Endometrium (tissue), 2 donors: Measurements from ENCODE around the gene LIMA1.
A peak's percentile ranks its signal among the peaks of the same experiment; 100 is the strongest.

Source experiments
- FAIRE-seq: peaks from 2 replicates; lab custom pipeline; 2012; peaks lifted over from hg19 to GRCh38; lab: Jason Lieb, UNC
- donor health status: control.
- donor health status: control.

Gene LIMA1

DNA sequence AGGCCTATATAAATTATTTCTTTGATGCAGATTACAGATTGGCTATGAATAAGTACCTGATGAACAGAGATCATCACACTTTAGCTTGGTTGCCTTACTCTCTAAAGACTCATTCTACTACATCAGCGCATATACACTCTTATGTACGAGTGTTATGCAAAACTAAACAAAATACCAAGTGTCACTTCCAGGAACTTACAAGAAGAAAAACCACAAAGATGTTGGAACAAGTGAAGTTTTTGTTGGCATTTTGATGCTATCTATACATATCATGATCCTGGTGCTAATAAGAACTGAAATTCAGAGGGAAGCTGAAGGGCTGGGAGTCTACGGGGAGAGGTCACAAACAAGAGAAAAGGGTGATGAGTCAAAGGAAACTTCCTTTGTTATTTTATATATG is 68.3 kb downstream of the LIMA1 start:
- FAIRE-seq: no peak

DNA sequence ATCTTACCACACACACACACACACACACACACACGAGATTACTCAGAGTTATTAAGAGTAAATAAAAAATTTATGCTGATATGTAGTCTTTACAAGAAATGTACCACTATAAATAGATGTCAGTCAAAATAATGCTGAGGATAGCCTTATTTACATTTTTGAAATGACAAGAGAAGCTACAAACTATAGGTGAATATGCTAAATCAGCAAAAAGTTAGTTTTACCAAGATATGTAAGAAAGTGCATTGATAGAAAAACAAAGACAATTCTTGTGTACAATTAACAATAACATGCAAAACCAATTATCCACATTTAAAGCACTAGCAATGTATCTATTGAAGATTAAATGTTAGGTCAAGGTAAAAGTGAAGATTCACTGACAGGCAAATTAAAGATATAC is 69.3 kb downstream of the LIMA1 start:
- no peak for FAIRE-seq

DNA sequence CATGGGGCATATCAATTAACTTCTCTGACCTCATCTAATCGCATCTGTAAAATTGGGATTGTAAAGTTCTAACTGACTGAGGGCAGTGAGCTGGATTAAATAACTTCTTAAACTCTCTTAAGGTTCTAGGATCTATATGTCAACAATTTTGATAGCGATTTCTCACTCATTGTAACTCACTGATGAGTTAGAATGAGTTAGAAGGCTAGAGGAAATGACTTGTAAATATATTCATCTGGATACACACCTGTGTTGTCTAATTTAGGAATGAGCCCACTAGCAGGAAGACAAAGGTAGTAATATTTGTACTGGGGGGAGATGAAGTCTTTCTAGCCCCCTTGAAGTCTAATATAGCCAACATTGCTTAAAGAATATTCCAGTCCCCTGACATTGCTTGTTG is 69.9 kb downstream of the LIMA1 start:
- no peak for FAIRE-seq

DNA sequence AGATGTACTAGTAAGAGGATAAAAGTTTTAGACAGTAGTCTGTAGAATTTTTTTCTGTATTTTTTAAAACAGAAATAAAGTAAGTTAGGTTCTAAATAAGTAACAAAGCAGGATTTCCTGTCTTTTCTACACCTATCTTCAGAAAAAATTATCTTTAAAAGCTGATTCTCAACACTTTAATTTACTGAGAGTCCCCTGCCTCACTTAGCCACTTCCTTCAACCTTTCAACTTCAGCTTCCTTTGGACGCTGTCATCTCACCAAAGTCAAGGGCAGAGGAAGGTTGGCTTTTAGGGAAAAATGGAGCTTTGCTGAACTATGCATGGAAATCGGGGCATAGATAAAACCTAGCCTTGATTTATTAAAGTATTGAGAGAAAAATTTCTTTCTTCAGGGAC is 71.3 kb downstream of the LIMA1 start:
- no peak for FAIRE-seq

DNA sequence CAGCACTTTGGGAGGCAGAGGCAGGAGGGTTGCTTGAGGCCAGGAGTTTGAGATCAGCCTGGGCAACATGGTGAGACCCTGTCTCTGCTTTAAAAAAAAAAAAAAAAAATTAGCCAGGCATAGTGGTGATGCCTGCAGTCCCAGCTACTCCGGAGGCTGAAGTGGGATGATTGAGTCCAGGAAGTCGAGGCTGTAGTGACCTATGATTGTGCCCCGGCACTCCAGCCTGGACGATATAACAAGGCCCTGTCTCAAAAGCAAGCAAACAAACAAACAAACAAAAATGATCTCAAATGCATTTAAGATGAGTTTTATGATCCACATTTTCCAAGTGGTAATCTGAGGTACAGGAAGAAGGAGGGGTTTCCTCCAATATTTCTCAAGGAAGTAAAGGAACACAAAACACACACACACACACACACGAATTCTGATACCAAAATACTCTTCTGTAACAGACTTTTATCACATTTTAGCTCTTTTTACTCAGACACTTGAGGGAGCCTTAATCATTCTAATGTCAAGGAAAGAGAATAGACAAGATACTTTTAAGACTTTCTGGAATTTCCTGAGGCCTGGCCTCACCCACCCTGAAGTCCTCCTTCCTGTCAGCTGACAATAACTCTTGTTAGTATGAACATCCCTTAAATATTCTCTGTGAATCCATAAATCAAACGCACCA is 71.8 kb downstream of the LIMA1 start:
- FAIRE-seq: no peak

DNA sequence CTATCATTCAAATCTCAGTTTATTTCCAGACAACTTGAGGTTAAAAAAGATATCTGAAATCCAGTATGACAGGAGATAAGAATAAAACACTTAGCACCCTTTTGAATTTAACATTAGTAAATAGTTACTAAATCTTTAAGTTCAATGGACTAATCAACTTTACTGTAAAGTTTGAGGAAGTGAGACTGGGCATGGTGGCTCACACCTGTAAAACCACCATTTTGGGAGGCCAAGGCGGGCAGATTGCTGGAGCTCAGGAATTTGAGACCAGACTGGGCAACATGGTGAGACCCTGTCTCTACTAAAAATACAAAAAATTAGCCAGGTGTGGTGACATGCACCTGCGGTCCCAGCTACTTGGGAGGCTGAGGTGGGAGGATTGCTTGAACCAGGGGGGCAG is 75.9 kb downstream of the LIMA1 start:
- FAIRE-seq: no peak

DNA sequence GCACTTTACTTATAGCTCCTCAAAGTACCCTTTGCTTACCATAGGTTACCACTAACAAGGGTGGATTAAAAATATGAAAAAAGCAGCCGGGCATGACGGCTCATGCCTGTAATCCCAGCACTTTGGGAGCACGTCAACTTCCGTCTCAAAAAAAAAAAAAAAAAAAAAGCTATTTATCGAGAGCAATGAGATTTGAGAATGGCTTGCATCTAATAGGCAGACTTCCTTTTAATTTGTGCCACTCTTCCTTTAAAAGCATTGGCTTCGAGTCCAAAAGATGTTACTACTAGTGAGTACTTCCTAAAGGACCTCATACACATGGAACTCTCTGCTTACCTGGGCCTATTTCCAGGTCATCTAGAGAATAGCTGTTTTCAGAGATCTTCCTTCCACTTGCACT is 77.7 kb downstream of the LIMA1 start:
- FAIRE-seq: no peak

DNA sequence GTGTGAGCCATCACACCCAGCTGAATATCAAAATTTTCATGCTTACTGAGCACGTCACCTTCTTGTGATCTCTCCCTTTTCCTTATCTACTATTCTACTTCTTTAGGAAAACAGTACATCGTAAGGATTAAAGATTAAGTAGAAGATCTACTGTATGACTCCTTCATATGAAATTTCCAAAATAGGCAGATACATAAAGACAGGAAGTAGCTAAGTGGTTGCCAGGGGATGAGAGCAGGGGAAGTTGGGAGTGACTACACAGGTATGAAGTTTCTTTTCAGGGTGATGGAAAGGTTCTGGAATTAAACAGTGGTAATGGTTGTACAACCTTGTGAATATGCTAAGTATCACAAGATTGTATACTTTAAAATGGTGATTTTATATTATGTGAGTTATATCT is 79.6 kb downstream of the LIMA1 start:
- no peak for FAIRE-seq

DNA sequence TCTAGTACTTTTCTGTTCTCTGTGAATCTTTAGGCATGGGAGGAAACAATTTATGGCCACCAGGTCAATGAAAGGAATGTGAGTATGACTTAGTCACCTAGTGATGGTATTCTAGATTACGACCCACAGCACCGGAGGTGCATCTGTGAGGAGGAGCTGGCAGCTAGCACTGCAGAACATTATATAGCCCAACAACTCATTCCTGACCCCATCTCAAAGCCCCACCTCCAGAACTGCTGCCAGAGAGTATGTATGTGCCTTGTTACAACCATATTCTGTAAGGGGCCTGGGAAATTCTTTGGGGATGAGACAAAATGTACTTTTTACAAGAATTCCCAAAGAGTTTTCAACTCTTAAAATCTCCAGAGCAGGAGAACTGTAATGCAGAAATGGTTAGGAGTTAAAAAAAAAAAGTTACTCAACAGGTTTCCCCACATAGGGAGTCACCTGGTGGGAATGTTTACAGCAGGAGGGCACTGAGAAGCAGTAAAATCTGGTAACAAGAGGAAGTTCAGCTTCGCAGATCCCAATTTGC is 81.3 kb downstream of the LIMA1 start:
- FAIRE-seq: no peak

DNA sequence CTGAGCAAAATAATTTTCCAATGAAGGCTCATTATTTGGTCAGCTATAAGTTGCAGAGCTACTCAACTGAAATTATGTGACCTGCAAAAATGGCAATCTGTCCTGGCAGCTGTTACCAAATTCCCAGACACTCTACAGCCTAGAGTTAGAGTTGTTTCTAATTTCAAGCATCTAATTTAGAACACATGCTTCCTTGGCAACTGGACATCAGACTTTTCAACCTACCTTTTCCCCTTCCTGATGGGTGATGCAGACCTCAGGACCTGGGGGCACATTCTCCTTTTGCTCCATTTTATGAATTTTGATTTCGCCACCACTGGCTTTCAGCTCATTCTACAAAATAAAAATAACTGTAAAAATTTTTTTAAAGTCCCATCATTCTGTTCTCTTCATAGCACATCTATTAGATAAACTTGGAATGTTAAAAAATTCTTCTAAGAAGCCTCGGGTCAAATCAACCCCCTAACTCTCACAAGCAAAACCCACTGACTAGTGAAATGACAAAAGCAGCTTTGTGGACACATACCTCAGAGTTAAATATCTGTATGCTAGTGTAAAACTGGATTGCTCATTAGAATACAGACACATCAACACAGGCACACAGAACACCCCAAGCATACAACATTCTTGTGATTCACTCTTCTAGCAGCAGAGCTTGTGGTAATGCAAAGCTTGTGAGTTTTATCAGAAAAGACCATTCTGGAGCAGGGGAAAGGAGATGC is 82.6 kb downstream of the LIMA1 start:
- peak; percentile 33 for FAIRE-seq

DNA sequence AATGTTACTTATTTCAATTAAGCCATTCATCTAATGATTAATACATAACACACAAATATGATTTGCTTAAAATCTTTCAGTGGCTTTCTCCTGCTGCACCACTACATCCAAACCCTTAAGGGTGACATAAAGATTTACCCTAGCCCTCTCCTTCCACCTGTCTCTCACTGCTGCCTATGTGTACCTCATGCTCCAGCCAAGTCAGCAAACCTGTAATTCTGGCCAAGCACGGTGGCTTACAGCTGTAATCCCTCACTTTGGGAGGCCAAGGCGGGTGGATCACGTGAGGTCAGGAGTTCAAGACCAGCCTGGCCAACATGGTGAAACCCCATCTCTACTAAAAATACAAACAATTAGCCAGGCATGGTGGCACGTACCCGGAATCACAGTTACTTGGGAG is 84.5 kb downstream of the LIMA1 start:
- FAIRE-seq: no peak

DNA sequence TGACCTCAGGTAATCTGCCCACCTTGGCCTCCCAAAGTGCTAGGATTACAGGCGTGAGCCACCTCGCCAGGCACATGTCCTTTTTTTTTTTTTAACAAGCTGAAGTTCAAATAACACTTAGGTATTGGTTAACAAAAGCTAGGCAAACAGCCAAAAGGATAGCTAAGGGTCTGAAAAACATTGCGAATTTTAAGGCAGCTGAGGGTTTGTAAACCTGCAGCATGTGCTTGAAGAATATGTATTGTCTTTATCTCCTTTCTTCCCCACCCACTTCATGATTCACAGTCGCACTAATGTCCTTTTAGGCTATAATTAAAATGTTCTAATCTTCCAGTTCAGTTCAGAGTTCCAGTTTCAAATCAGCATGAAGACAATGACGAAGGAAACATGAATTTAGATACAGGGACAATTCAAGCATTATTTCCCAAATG is 86.0 kb downstream of the LIMA1 start:
- FAIRE-seq: no peak

DNA sequence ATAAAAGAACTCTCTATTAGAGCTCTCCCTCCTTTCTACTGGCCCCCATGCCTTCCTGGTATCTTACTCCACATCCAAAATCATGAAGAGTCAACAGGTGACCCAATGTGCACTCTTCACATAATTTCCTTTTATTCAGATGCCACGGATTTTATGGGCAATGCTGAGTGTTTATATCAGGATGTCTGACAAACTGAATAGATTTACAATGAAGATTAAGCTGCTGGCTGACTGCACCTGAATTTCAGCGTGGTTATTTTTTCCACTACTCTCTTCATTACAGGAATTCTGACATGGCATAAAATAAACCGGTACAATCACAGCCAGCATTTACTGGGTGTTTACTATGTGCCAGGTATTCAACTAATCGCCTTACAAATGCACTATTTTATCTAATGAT is 86.8 kb downstream of the LIMA1 start:
- FAIRE-seq: no peak

DNA sequence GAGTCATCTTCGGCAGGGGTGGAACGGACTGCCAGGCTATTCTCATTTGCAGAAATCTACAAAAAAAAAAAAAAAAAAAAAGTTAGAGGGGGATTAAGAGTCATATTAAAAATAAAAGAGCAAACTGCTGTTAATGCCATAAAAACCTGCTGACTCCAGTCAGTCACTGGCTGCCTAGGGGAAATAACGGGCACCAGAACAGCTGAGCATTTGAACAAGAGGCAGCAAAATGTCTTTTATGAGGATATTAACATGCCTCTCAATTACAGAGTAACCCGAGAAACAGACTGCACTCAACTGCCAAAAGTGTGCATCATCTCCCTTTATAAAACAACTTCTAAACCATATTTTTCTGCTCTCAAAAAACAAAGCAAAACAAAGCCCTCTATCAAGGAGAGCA is 87.5 kb downstream of the LIMA1 start:
- no peak for FAIRE-seq

DNA sequence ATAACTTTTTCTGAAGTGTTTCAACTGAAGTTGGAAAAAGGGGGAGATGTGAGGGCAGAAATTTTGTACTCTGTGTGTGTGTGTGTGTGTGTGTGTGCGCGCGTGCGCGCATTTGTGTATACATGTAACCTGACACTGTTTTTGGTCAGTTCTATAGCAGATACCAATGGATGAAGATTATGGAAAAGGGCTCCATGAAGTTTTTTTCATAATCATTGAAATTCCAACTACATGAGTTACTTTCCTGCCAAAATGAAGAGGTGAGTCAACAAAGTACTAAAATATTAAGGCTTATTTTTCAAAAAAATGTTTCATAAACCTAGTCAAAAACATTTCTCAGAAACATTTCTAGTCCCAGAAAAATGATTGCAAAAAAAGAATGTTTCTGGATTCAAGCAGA is 90.4 kb downstream of the LIMA1 start:
- FAIRE-seq: no peak

DNA sequence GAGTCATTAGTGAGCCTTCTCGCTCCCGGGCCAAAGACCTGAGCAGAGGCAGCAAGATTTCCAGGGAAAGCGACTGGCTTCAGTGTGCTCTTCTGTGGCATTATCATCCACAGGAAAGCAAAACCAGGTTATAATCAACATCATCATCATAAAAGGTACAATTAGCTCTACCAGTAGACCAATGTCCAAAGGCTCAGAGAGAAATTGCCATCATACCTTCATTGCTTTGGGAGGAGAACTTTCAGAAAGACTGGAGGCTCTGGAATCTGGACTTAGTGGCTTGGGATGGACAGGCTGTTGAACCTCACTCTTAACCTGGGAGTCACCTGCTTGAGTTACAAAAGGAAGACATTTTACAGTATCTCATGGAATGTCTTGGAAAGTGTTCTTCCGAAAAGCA is 91.1 kb downstream of the LIMA1 start:
- no peak for FAIRE-seq

DNA sequence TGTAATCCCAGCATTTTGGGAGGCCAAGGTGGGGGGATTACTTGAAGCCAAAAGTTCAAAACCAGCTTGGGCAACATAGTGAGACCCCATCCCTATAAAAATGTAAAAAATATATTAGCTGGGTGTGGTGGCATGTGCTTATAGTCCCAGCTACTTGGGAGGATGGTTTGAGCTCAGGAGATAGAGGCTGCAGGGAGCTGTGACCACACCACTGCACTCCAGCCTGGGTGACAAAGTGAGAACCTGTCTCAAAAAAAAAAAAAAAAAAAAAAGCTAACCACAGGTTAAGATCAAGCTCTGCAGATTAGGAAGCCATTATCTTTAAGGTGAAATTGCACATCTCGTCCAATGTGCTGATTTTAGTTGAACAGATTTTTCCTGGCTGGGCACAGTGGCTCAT is 92.5 kb downstream of the LIMA1 start:
- no peak for FAIRE-seq

DNA sequence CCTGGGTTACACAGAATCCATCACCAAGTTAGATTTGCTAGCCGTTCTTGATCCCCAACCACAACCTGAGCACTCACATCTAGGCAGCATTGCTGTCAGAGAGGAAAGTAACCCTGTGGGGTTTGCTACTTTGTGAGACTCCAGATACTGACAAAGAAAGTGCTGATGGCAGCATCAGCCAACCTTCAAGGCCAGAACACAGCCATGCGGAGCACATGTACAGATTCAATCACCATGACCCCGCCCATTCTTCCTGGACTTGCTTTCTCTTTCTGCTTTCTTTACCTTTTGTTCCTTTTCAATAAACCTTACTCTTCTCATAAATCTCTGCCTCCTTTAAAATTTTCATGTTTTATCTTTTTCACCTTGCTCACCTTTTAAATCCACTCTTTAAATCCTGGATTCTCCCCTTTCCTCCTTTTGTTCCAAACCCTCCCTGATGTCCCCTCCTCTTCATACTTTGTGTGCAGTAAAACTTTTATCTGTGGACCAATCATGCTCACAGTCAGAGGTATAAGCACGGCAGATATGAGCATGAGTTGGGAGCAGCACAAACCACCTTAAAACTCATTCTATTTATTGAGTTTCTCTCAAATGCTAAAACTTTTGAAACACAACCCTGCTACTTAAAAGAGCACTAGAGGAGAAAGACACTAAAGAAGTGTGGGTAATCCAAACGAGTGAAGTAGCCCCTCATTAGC is 94.3 kb downstream of the LIMA1 start:
- no peak for FAIRE-seq

DNA sequence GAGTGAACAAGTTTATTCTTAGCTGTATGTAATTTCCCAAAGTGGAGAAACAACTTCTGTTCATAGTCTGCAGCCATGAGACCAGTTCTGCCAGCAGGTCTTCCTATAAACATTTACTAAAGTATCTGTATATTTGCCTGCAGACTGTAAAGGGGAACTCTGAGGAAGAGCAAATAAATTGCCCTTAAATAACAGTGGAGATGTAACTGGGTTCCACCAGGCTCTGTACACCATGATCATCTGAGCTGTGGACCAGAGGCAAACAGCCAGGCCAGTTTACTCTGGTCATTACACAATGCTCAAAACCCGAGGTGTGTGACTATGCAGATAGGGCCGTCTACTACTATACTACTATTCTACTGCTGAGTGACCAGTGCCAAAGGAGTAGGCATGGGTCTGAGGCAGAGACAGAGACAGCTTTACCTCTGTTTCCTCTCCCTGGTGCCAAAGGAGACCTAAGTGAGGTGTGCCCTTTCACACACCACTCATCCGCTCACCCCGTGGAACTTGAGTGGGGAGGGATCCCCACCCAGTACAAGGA is 95.0 kb downstream of the LIMA1 start:
- FAIRE-seq: no peak

DNA sequence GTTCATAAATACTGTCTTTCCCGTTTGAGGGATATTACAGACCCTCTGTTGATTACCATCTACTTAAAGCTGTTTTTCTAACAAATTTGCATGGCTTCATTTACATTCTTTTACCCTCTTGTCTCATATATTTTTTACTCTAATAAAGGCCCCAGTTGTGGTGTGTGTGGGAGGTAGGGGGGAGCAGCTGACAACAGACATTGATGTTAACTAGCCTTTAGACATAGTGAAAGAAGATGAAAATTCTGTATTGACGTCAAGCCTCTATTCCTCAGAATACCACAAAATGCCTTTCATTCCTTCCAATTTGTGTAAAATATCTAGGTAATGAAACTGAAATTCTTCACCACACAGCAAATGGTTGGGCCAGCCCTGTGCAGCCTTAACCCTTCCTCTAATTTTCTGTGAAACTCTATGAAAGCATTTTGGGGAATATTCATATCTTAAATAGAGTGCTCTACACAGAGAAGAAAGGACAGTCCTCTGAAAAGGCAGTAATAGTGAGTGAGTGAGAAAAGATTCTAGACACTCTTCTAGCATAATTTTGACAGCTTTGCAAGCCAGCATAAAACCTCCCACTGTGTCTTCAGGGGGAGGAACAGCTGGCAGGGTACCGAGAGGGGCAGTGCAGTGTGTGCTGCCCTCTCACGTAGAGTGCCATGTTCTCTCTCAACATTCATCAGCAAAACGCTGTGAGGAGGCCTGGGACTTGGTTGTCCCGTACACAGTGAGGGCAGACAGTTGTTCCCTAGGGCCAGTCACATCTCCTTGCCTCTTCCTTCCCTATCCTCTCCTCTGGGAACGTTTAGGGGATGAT is 96.0 kb downstream of the LIMA1 start:
- FAIRE-seq: no peak

DNA sequence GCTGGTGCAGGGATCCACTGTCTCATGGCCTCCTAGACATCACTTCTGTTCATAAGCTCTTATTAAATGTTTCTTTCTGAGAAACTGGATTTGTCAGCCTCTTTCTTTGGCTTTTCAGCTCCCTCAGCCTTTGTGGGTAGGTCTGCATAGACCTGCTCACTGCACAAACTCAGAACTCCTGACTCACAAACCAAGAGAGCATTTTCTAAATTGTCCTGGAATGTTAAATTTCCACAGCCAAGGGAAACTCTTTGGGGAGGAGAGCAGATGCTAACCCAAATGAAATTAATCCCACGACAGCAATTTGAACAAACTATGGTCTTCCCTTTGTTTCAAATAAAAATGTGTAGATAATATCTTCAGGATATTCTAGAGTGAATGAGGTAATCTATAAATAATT is 96.6 kb downstream of the LIMA1 start:
- FAIRE-seq: no peak
